Effector memory CD8-positive, alpha-beta T cell (primary cell): ENCODE results near the gene CYP3A5.

ENCODE experiments used
- ATAC-seq: fragments of 150-1000 bp; cut with Tn5 transposase; replicated peaks from 2 replicates; pipeline ENCODE4 v1.10.0; 2021; ENCODE audit warnings: mild to moderate bottlenecking, moderate library complexity
- DNase-seq, 3 experiments: peaks; one replicate each; pipeline ENCODE4 v3.0.0; 2021
- H3K27ac Mint-ChIP-seq, 2 donors: one replicate each; pipeline ENCODE4 v1.8.0; 2022; ENCODE audit warnings: mild to moderate bottlenecking in 2 of 2, mixed read lengths in 2 of 2, moderate library complexity in 2 of 2
- H3K27me3 Mint-ChIP-seq, 2 donors: one replicate each; pipeline ENCODE4 v1.8.0; 2022; ENCODE audit warnings: mixed read lengths in 2 of 2
- H3K36me3 Mint-ChIP-seq: one replicate; pipeline ENCODE4 v1.8.0; 2022; ENCODE audit warnings: mild to moderate bottlenecking, moderate library complexity, mixed read lengths; ENCODE audit not compliant: insufficient read depth
- H3K4me1 Mint-ChIP-seq, 2 donors: one replicate each; pipeline ENCODE4 v1.8.0; 2022; ENCODE audit warnings: low read depth in 2 of 2, mixed read lengths in 2 of 2
- H3K4me3 Mint-ChIP-seq, 2 donors: one replicate each; pipeline ENCODE4 v1.8.0; 2022; ENCODE audit warnings: mild to moderate bottlenecking in 2 of 2, mixed read lengths in 2 of 2, moderate library complexity in 2 of 2
- H3K9me3 Mint-ChIP-seq, 2 donors: one replicate each; pipeline ENCODE4 v1.8.0; 2022; ENCODE audit warnings: mixed read lengths in 2 of 2

The CYP3A5 gene

GRCh38 chr7:99606531-99606930 is 73.3 kb downstream of the CYP3A5 start:
- Mint-ChIP-seq H3K27me3 (peaks cover 0 to 9% of the 10 kb centered on the region in 2 donors), H3K4me1 (no peaks in the 10 kb centered on the region), H3K4me3 (no peak overlapping the region), H3K36me3 (no peaks in the 10 kb centered on the region), H3K9me3 (no peaks in the 10 kb centered on the region), H3K27ac (no peak overlapping the region)
- DNase-seq: no peak
- ATAC-seq: no peak

DNA sequence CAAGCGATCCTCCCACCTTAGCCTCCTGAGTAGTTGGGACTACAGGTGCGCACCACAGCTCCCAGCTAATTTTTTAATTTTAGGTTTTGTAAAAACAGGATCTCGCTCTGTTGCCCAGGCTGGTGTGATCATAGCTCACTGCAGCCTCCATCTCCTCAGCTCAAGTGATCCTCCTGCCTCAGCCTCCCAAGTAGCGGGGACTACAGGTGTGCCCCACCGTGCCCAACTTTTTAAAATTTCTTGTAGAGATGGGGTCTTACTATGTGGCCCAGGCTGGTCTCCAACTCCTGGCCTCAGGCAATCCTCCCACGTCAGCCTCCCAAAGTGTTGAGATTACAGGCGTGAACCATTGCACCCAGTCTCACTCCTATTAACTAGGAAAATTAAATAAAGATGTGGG is 74.3 kb downstream of the CYP3A5 start:
- Mint-ChIP-seq H3K36me3 (no peaks in the 10 kb centered on the region), H3K27ac (no peak overlapping the region), H3K4me1 (no peaks in the 10 kb centered on the region), H3K9me3 (no peaks in the 10 kb centered on the region), H3K4me3 (no peak overlapping the region), H3K27me3 (peaks cover 0 to 9% of the 10 kb centered on the region in 2 donors)
- DNase-seq (no peak), ATAC-seq (no peak)

DNA sequence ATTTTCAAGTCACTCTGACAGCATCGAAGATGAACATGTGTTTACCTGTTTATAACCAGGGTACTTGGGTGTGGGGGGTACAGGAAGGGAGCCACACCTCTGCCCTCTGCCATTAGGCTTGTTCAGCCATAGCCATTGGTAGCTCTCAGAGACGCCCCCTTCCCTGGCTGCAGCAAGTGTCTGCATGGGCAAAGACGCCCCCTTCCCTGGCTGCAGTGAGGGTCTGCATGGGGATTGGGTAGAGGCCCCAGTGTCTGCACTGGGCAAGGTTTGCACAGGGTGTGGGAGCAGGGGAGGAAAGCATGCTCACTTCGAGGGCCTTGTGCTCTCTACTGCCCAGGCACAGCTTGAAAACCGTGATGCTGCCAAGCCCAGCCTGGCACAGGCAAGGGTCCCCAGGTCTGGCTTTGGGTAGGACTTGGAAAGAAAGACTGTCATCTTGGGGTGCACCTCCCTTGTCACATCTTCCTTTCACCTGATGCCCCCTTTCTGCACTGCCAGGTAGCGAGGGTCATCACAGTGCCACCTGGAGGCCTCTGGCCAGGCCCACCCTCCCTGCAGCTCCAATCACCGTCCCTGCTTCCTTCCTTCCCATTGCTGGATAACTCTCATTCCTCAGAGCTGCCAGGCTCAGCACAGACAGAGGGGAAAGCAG is 78.0 kb downstream of the CYP3A5 start:
- ATAC-seq (no peak), DNase-seq (no peak)
- Mint-ChIP-seq H3K27ac (peak overlapping the region in 1 of 2 donors; percentile 41), H3K4me3 (no peak overlapping the region), H3K36me3 (no peaks in the 10 kb centered on the region), H3K9me3 (no peaks in the 10 kb centered on the region), H3K27me3 (no peaks in the 10 kb centered on the region), H3K4me1 (no peaks in the 10 kb centered on the region)

- Mint-ChIP-seq H3K27me3 (no peaks in the 10 kb centered on the region), H3K36me3 (no peaks in the 10 kb centered on the region), H3K4me1 (no peaks in the 10 kb centered on the region), H3K27ac (no peak overlapping the region), H3K4me3 (no peak overlapping the region), H3K9me3 (no peaks in the 10 kb centered on the region)
- no peak for DNase-seq
- no peak for ATAC-seq
Measured at GRCh38 chr7:99599836-99600235, 80.0 kb downstream of the CYP3A5 start.
